22Rv1 (cell line): ENCODE measurements around the gene ARHGEF28.

Experiments
- ZFX ChIP-seq: fragments of 450-650 bp; IDR thresholded peaks from 2 replicates; pipeline ENCODE4 v1.6.1; 2017; ENCODE audit warnings: antibody characterized with exemption, borderline replicate concordance
- TF ChIP-seq, protein P1 (sequence below): fragments of 450-650 bp; IDR thresholded peaks from 2 replicates; pipeline ENCODE4 v1.5.1; 2017; ENCODE audit warnings: mild to moderate bottlenecking

GRCh38 chr5:73968246-73968645, 342.2 kb downstream of the ARHGEF28 start:
- TF ChIP-seq, protein P1, sequence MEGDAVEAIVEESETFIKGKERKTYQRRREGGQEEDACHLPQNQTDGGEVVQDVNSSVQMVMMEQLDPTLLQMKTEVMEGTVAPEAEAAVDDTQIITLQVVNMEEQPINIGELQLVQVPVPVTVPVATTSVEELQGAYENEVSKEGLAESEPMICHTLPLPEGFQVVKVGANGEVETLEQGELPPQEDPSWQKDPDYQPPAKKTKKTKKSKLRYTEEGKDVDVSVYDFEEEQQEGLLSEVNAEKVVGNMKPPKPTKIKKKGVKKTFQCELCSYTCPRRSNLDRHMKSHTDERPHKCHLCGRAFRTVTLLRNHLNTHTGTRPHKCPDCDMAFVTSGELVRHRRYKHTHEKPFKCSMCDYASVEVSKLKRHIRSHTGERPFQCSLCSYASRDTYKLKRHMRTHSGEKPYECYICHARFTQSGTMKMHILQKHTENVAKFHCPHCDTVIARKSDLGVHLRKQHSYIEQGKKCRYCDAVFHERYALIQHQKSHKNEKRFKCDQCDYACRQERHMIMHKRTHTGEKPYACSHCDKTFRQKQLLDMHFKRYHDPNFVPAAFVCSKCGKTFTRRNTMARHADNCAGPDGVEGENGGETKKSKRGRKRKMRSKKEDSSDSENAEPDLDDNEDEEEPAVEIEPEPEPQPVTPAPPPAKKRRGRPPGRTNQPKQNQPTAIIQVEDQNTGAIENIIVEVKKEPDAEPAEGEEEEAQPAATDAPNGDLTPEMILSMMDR: no peak
- no peak for TF ChIP-seq ZFX
